Ammon's horn (tissue), 1 donor: ENCODE results near the gene TEX51.
A peak's percentile ranks its signal among the peaks of the same experiment; 100 is the strongest.

Source experiments
- DNase-seq: peaks from one replicate; pipeline ENCODE4 v3.0.0-alpha.2; 2016; ENCODE audit warnings: low spot score

The TEX51 gene

GRCh38 chr2:126898636-126899035 is at the start of gene TEX51:
Gene TEX51 (plus strand): TSS chr2:126898890. CDS start chr2:126898919, 29 bp downstream.
- DNase-seq = no peak

- no peak for DNase-seq
Measured at GRCh38 chr2:126849054-126849453, 49.6 kb upstream of the TEX51 start.

- peak; percentile 1 for DNase-seq
Measured at GRCh38 chr2:126849486-126849885, 49.2 kb upstream of the TEX51 start.

- peak; percentile 0 for DNase-seq
Measured at GRCh38 chr2:126849991-126850535, 48.6 kb upstream of the TEX51 start.

- DNase-seq = peak; percentile 1
Measured at GRCh38 chr2:126850940-126851339, 47.8 kb upstream of the TEX51 start.

GRCh38 chr2:126851756-126852155 is 46.9 kb upstream of the TEX51 start:
- DNase-seq = no peak

GRCh38 chr2:126852361-126852760 is 46.3 kb upstream of the TEX51 start:
- peak; percentile 1 for DNase-seq

GRCh38 chr2:126855606-126856005 is 43.1 kb upstream of the TEX51 start:
- no peak for DNase-seq

- DNase-seq = no peak
Measured at GRCh38 chr2:126856403-126856802, 42.3 kb upstream of the TEX51 start.

GRCh38 chr2:126857502-126857901 is 41.2 kb upstream of the TEX51 start:
- DNase-seq = no peak

GRCh38 chr2:126858013-126858412 is 40.7 kb upstream of the TEX51 start:
- no peak for DNase-seq

GRCh38 chr2:126858436-126858835 is 40.3 kb upstream of the TEX51 start:
- no peak for DNase-seq

GRCh38 chr2:126858991-126859390 is 39.7 kb upstream of the TEX51 start:
- no peak for DNase-seq

- DNase-seq = no peak
Measured at GRCh38 chr2:126859631-126860030, 39.1 kb upstream of the TEX51 start.

- no peak for DNase-seq
Measured at GRCh38 chr2:126860385-126860784, 38.3 kb upstream of the TEX51 start.

- DNase-seq = no peak
Measured at GRCh38 chr2:126862730-126863129, 36.0 kb upstream of the TEX51 start.

GRCh38 chr2:126863336-126864015 is 35.2 kb upstream of the TEX51 start:
- no peak for DNase-seq

GRCh38 chr2:126864861-126865260 is 33.8 kb upstream of the TEX51 start:
- DNase-seq = no peak

- no peak for DNase-seq
Measured at GRCh38 chr2:126866451-126866850, 32.2 kb upstream of the TEX51 start.

- DNase-seq = no peak
Measured at GRCh38 chr2:126874961-126875360, 23.7 kb upstream of the TEX51 start.

- DNase-seq = no peak
Measured at GRCh38 chr2:126876631-126877030, 22.1 kb upstream of the TEX51 start.

GRCh38 chr2:126877041-126877440 is 21.6 kb upstream of the TEX51 start:
- no peak for DNase-seq

GRCh38 chr2:126877861-126878565 is 20.7 kb upstream of the TEX51 start:
- no peak for DNase-seq
